KMS-11 (cell line): ENCODE results near the gene MLF1.
"Not testable (repeated sequence)": the region's sequence is repeated elsewhere in the genome, so short reads cannot be mapped to it uniquely, and the experiment has no call there.

Experiments
- H2AFZ ChIP-seq: fragments of 200-600 bp; sonication (generic); 2 replicates; pipeline ENCODE4 v1.6.1; 2016; ENCODE audit warnings: antibody characterized with exemption, mixed run types, low read depth
- H3K27ac ChIP-seq: fragments of 200-600 bp; sonication (generic); 2 replicates; pipeline ENCODE4 v1.6.1; 2016; ENCODE audit warnings: mild to moderate bottlenecking, mixed run types
- H3K27me3 ChIP-seq: fragments of 200-600 bp; sonication (generic); 2 replicates; pipeline ENCODE4 v1.6.1; 2017; ENCODE audit warnings: mild to moderate bottlenecking, low read depth, mixed run types, moderate library complexity; ENCODE audit not compliant: insufficient read depth
- H3K36me3 ChIP-seq: fragments of 200-600 bp; sonication (generic); 2 replicates; pipeline ENCODE4 v1.6.1; 2017; ENCODE audit warnings: mild to moderate bottlenecking, mixed run types; ENCODE audit not compliant: insufficient read depth
- H3K4me1 ChIP-seq: fragments of 200-600 bp; sonication (generic); 2 replicates; pipeline ENCODE4 v1.6.1; 2016; ENCODE audit warnings: mild to moderate bottlenecking, low read depth, mixed run types; ENCODE audit not compliant: poor library complexity, severe bottlenecking
- H3K4me2 ChIP-seq: fragments of 200-600 bp; sonication (generic); 2 replicates; pipeline ENCODE4 v1.7.0; 2016; ENCODE audit warnings: mild to moderate bottlenecking, mixed run types
- H3K4me3 ChIP-seq: fragments of 200-600 bp; sonication (generic); IDR thresholded peaks from 2 replicates; pipeline ENCODE4 v1.6.1; 2017; ENCODE audit warnings: low read depth, low read length, mixed read lengths; ENCODE audit not compliant: insufficient read depth
- H3K79me2 ChIP-seq: fragments of 200-600 bp; sonication (generic); 2 replicates; pipeline ENCODE4 v1.6.1; 2016; ENCODE audit warnings: low read depth, mixed run types; ENCODE audit not compliant: insufficient read depth
- H3K9ac ChIP-seq: fragments of 200-600 bp; sonication (generic); 2 replicates; pipeline ENCODE4 v1.6.1; 2016; ENCODE audit warnings: mild to moderate bottlenecking, mixed run types
- H4K20me1 ChIP-seq: fragments of 200-600 bp; sonication (generic); 2 replicates; pipeline ENCODE4 v1.6.1; 2016; ENCODE audit warnings: mild to moderate bottlenecking, mixed run types; ENCODE audit not compliant: insufficient read depth
- TF ChIP-seq, protein P1 (sequence below): fragments of 200-600 bp; sonication (generic); conservative IDR thresholded peaks from 2 replicates; pipeline ENCODE4 v1.6.1; 2017; ENCODE audit warnings: low read depth, mild to moderate bottlenecking, antibody characterized with exemption, low read length, moderate library complexity, mixed read lengths

MLF1 gene

DNA sequence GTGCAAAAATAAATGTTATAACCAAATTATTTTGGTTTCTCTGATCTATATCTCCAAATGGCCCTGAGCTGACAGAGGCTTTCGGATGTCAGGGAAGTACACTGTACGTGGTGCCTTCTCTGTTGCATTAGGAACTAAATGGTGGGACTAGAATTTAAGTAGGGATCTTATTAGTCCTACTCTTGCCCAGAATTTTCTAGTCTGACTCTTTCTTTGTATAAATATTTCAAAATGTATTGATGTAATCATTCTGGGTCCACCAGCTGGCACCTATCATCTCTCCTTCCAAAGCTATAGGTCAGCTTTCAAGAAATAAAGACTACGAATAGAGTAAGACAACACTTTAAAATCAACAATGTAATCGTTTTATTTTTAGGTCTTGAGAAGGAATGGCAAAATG, 22.3 kb upstream of the MLF1 start:
- Histone ChIP-seq H3K4me3 (no peak overlapping the region), H3K4me1 (no peaks in the 10 kb centered on the region), H3K27ac (no peak overlapping the region), H3K79me2 (no peaks in the 10 kb centered on the region), H2AFZ (no peak overlapping the region), H3K4me2 (no peak overlapping the region), H4K20me1 (no peaks in the 10 kb centered on the region), H3K36me3 (no peaks in the 10 kb centered on the region), H3K9ac (no peak overlapping the region), H3K27me3 (no peaks in the 10 kb centered on the region)
- TF ChIP-seq, protein P1, sequence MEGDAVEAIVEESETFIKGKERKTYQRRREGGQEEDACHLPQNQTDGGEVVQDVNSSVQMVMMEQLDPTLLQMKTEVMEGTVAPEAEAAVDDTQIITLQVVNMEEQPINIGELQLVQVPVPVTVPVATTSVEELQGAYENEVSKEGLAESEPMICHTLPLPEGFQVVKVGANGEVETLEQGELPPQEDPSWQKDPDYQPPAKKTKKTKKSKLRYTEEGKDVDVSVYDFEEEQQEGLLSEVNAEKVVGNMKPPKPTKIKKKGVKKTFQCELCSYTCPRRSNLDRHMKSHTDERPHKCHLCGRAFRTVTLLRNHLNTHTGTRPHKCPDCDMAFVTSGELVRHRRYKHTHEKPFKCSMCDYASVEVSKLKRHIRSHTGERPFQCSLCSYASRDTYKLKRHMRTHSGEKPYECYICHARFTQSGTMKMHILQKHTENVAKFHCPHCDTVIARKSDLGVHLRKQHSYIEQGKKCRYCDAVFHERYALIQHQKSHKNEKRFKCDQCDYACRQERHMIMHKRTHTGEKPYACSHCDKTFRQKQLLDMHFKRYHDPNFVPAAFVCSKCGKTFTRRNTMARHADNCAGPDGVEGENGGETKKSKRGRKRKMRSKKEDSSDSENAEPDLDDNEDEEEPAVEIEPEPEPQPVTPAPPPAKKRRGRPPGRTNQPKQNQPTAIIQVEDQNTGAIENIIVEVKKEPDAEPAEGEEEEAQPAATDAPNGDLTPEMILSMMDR = no peak

DNA sequence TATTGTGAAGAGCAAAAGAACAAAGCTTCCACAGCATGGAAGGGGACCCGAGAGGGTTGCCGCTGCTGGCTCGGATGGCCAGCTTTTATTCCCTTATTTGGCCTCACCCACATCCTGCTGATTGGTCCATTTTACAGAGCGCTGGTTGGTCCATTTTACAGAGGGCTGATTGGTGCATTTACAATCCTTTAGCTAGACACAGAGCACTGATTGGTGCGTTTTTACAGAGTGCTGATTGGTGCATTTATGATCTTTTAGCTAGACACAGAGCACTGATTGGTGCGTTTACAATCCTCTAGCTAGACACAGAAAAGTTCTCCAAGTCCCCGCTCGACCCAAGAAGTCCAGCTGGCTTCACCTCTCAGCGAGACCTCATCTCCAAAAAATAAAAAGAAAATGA, 21.1 kb upstream of the MLF1 start:
- not testable (repeated sequence) for H3K27me3 ChIP-seq, H3K79me2 ChIP-seq, H3K4me3 ChIP-seq, H3K36me3 ChIP-seq, H3K27ac ChIP-seq, H4K20me1 ChIP-seq, H3K4me1 ChIP-seq, H2AFZ ChIP-seq, H3K9ac ChIP-seq, H3K4me2 ChIP-seq

DNA sequence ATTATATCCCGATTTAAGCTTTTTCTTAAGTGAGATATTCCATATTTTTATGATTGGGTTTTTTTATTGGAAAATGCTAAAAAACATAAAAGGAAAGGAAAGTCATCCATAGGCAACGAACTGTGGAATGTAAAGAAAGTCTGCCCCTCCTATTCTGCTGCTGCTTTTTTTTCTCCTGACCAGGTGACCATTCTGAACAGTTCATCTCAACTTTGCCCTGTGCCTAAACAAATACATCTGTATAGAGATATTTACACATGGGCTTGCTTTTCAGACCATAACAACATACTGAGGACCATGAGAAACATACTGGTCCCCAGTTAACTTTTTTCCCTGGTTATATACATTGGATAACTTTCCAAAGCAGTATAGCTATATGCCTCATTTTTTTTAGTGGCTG, 18.9 kb upstream of the MLF1 start:
- no peaks in the 10 kb centered on the region for H3K27me3 ChIP-seq
- no peak overlapping the region for H3K4me3 ChIP-seq
- TF ChIP-seq, protein P1 = no peak
- no peaks in the 10 kb centered on the region for H3K4me1 ChIP-seq
- no peak overlapping the region for H3K4me2 ChIP-seq
- no peak overlapping the region for H2AFZ ChIP-seq
- H3K9ac ChIP-seq = no peak overlapping the region
- no peaks in the 10 kb centered on the region for H3K36me3 ChIP-seq
- no peaks in the 10 kb centered on the region for H4K20me1 ChIP-seq
- H3K79me2 ChIP-seq = no peaks in the 10 kb centered on the region
- H3K27ac ChIP-seq = no peak overlapping the region

DNA sequence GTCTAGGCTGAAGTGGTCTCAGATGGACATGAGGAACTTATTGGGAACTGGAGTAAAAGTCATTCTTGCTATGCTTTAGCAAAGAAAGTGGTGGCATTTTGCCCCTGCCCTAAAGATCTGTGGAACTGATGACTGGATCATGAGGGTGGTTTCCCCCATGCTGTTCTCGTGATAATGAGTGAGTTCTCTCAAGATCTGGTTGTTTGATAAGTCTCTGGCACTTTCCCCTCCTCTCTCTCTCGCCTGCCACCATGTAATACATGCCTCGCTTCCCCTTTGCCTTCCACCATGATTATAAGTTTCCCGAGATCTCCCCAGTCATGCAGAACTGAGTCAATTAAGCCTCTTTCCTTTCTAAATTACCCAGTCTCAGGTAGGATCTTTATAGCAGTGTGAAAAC, 11.5 kb upstream of the MLF1 start:
- Histone ChIP-seq H3K4me1 (no peaks in the 10 kb centered on the region), H3K27ac (no peak overlapping the region), H3K79me2 (no peaks in the 10 kb centered on the region), H3K4me2 (no peak overlapping the region), H3K36me3 (no peaks in the 10 kb centered on the region), H3K27me3 (no peaks in the 10 kb centered on the region), H2AFZ (no peak overlapping the region), H3K4me3 (no peak overlapping the region), H4K20me1 (no peaks in the 10 kb centered on the region), H3K9ac (no peak overlapping the region)
- TF ChIP-seq, protein P1 = no peak

DNA sequence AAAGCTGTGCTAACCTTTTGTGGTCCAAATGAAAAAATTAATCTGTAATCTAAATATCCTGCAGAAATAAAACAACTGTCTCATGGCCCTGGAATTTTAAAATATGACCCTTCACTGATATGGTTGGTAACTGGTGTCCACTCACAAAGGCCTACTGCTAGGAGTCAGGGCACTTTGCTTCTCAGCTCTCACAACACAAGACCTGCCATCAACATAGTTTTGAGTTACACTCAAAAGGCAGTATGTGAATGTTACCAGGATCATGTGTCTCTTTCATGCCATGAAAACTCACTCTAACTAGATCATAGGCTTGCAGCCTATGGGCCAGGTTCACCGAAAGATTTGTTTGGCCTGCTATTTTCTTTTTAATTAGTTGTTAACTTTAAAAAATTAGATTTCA, 10.0 kb upstream of the MLF1 start:
- Histone ChIP-seq H3K36me3 (no peaks in the 10 kb centered on the region), H3K4me3 (no peak overlapping the region), H3K27ac (no peak overlapping the region), H3K4me2 (no peak overlapping the region), H3K27me3 (no peaks in the 10 kb centered on the region), H2AFZ (no peak overlapping the region), H4K20me1 (no peaks in the 10 kb centered on the region), H3K4me1 (no peaks in the 10 kb centered on the region), H3K9ac (no peak overlapping the region), H3K79me2 (no peaks in the 10 kb centered on the region)
- TF ChIP-seq, protein P1 = no peak
